HepG2 (cell line): ENCODE results near the gene EML2. TPM values are rescaled to one million over a fixed set of nuclear protein-coding genes. Genes with fewer than 3 reads are reported as not detected.

ENCODE experiments used
- BHLHE40 ChIP-seq: IDR thresholded peaks from 2 replicates; pipeline ENCODE4 v1.6.1; 2011; ENCODE audit warnings: low read length, improper control_type of control experiment
- CBX2 ChIP-seq, 2 experiments: fragments of 200-600 bp in 1 of 2; sonication (generic); formaldehyde crosslinking in 1 of 2; IDR thresholded peaks; 2 replicates each; pipeline versions ENCODE4 v1.7.0 to v1.8.1; 2018 to 2022; ENCODE audit warnings: low read depth in 2 of 2, low read length in 1 of 2, mild to moderate bottlenecking in 1 of 2, missing genetic modification reagents in 1 of 2
- DMAP1 ChIP-seq: IDR thresholded peaks from 2 replicates; pipeline ENCODE4 v1.6.1; 2016
- FOXA3 ChIP-seq: IDR thresholded peaks from 2 replicates; pipeline ENCODE4 v1.6.1; 2016; ENCODE audit warnings: missing genetic modification reagents, missing compliant biosample characterization
- FOXK1 ChIP-seq: sonication (generic); formaldehyde crosslinking; IDR thresholded peaks from 2 replicates; pipeline ENCODE4 v1.4.0; 2020; ENCODE audit warnings: low read depth, missing genetic modification reagents, borderline replicate concordance
- MAF1 ChIP-seq: sonication (generic); formaldehyde crosslinking; IDR thresholded peaks from 2 replicates; pipeline ENCODE4 v1.5.0; 2020; ENCODE audit warnings: missing genetic modification reagents, borderline replicate concordance
- MYC ChIP-seq: sonication (generic); formaldehyde crosslinking; IDR thresholded peaks from 2 replicates; pipeline ENCODE4 v1.9.0; 2021; ENCODE audit warnings: missing genetic modification reagents, borderline replicate concordance
- NBN ChIP-seq: fragments of 450-650 bp; conservative IDR thresholded peaks from 2 replicates; pipeline ENCODE4 v1.6.1; 2017
- NRL ChIP-seq: sonication (generic); formaldehyde crosslinking; IDR thresholded peaks from 2 replicates; pipeline ENCODE4 v1.5.0; 2020; ENCODE audit warnings: missing genetic modification reagents, mild to moderate bottlenecking, moderate library complexity, borderline replicate concordance
- YY1 ChIP-seq: IDR thresholded peaks from 2 replicates; pipeline ENCODE4 v1.6.1; 2011; ENCODE audit warnings: low read length, low read depth, moderate library complexity, mild to moderate bottlenecking; ENCODE audit not compliant: insufficient read depth, insufficient replicate concordance
- ZNF160 ChIP-seq: sonication (generic); formaldehyde crosslinking; IDR thresholded peaks from 2 replicates; pipeline ENCODE4 v1.8.0; 2022; ENCODE audit warnings: mild to moderate bottlenecking, inconsistent platforms, missing genetic modification reagents
- ZNF570 ChIP-seq: sonication (generic); formaldehyde crosslinking; IDR thresholded peaks from 2 replicates; pipeline ENCODE4 v1.4.0; 2020; ENCODE audit warnings: mild to moderate bottlenecking, missing genetic modification reagents, borderline replicate concordance
- ZNF652 ChIP-seq: IDR thresholded peaks from 2 replicates; pipeline ENCODE4 v1.6.1; 2016; ENCODE audit warnings: low read depth, borderline replicate concordance
- ZNF768 ChIP-seq: sonication (generic); formaldehyde crosslinking; IDR thresholded peaks from 2 replicates; pipeline ENCODE4 v1.4.0; 2020; ENCODE audit warnings: missing genetic modification reagents
- ZNF777 ChIP-seq: sonication (generic); formaldehyde crosslinking; IDR thresholded peaks from 2 replicates; pipeline ENCODE4 v1.4.0; 2020; ENCODE audit warnings: missing genetic modification reagents
- polyA plus RNA-seq, 8 experiments: library from polyadenylated mRNA; depleted of rRNA in 3 of 8; stranded (reverse) in 7 of 8; unstranded in 1 of 8; fragments of >200 nt; fragmentation: Illumina TruSeq in 4 of 8; extraction: Trizol in 4 of 8; gene quantifications; 2 replicates each; pipeline versions ENCODE4 v1.2.1 to v1.2.3, GENCODE V29; 2011 to 2016; ENCODE audit warnings: low read depth in 4 of 8, missing spikeins in 1 of 8, mixed read lengths in 1 of 8; ENCODE audit not compliant: insufficient read depth in 1 of 8
- total RNA-seq, 5 experiments: library from RNA; depleted of rRNA; stranded (reverse); fragments of >200 nt; fragmentation: Illumina TruSeq; extraction: Trizol; gene quantifications; 2 replicates each; pipeline ENCODE4 v1.2.3, GENCODE V29; 2016; ENCODE audit warnings: low read depth in 1 of 5
- TF ChIP-seq, protein P1 (sequence below): sonication (generic); formaldehyde crosslinking; IDR thresholded peaks from 2 replicates; pipeline ENCODE4 v1.5.0; 2020; ENCODE audit warnings: mild to moderate bottlenecking, missing genetic modification reagents, borderline replicate concordance
- TF ChIP-seq, protein P2 (sequence below): sonication (generic); formaldehyde crosslinking; IDR thresholded peaks from 2 replicates; pipeline ENCODE4 v1.5.1; 2020; ENCODE audit warnings: mild to moderate bottlenecking, missing genetic modification reagents, moderate library complexity
- TF ChIP-seq, protein P3 (sequence below), 2 experiments: sonication (generic) in 1 of 2; formaldehyde crosslinking in 1 of 2; IDR thresholded peaks; 2 replicates each; pipeline versions ENCODE4 v1.6.1 to v1.9.0; 2014 to 2022; ENCODE audit warnings: antibody characterized with exemption in 1 of 2, borderline replicate concordance in 1 of 2, inconsistent platforms in 1 of 2, low read depth in 1 of 2, missing genetic modification reagents in 1 of 2

EML2 gene
- total and polyA plus RNA-seq, 2 of the 13 experiments (the other 11 are each of a cell fraction or from before 2014, with no cell fraction given): 7.3 to 12.9 TPM

DNA sequence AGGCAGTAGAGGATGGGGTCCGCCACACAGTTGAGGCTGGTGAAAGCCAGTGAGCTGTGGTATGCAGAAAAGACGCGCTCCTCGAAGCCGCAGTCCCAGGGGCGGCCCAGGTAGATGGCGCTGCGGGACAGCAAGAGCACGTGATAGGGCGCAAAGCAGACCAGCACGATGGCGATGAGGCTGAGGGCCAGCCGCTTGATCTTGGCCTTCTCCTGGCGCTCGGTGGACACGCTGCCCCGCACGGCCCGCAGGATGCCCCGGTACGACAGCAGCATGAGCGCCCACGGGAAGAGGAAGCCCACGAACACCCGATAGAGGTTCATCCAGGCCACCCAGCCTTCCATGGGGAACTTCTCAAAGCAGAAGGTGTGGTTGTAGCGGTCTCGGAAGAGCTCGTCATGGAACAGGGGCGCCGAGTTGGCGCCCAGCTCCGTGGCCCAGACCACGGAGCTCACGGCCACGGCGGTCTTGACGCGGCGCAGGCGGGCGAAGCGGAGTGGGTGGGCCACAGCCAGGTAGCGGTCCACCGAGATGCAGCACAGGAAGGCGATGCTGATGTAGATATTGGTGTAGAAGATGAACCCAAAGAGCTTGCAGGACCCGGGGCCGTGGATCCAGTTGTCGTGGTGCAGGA, 48.1 kb downstream of the EML2 start (continued):
- TF ChIP-seq ZNF570 (CRISPR knock-in tag) (no peak), DMAP1 (peak; percentile 67), NBN (no peak), BHLHE40 (peak; percentile 85), ZNF652 (CRISPR knock-in tag) (0 out of 2 replicates have a peak, but pooled peaks have one; percentile 14), FOXK1 (0 out of 2 replicates have a peak, but pooled peaks have one; percentile 45), NRL (0 out of 2 replicates have a peak, but pooled peaks have one; percentile 27), MAF1 (CRISPR knock-in tag) (no peak; the same call in 1 of the 2 replicates), MYC (peak; percentile 86; the same call in 1 of the 2 replicates), ZNF768 (peak; percentile 73; the same call in 1 of the 2 replicates), YY1 (peak; percentile 41), CBX2 (IDR thresholded peaks at IDR 0.05; ENCODE audit: low read depth, low read length) (no peak), CBX2 (CRISPR knock-in tag; IDR thresholded peaks at IDR 0.05; ENCODE audit: low read depth) (no peak), FOXA3 (CRISPR knock-in tag) (peak; percentile 60), ZNF777 (CRISPR knock-in tag) (0 out of 2 replicates have a peak, but pooled peaks have one; percentile 26), ZNF160 (0 out of 2 replicates have a peak, but pooled peaks have one; percentile 79)
- TF ChIP-seq, protein P1, sequence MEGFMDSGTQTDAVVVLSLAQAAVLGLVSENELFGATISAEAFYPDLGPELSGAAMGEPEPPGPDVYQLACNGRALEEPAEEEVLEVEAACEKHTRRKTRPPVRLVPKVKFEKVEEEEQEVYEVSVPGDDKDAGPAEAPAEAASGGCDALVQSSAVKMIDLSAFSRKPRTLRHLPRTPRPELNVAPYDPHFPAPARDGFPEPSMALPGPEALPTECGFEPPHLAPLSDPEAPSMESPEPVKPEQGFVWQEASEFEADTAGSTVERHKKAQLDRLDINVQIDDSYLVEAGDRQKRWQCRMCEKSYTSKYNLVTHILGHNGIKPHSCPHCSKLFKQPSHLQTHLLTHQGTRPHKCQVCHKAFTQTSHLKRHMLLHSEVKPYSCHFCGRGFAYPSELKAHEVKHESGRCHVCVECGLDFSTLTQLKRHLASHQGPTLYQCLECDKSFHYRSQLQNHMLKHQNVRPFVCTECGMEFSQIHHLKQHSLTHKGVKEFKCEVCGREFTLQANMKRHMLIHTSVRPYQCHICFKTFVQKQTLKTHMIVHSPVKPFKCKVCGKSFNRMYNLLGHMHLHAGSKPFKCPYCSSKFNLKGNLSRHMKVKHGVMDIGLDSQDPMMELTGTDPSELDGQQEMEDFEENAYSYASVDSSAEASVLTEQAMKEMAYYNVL (CRISPR knock-in tag): no peak
- TF ChIP-seq, protein P2, sequence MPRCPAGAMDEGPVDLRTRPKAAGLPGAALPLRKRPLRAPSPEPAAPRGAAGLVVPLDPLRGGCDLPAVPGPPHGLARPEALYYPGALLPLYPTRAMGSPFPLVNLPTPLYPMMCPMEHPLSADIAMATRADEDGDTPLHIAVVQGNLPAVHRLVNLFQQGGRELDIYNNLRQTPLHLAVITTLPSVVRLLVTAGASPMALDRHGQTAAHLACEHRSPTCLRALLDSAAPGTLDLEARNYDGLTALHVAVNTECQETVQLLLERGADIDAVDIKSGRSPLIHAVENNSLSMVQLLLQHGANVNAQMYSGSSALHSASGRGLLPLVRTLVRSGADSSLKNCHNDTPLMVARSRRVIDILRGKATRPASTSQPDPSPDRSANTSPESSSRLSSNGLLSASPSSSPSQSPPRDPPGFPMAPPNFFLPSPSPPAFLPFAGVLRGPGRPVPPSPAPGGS (CRISPR knock-in tag): peak; percentile 67
- TF ChIP-seq, protein P3, sequence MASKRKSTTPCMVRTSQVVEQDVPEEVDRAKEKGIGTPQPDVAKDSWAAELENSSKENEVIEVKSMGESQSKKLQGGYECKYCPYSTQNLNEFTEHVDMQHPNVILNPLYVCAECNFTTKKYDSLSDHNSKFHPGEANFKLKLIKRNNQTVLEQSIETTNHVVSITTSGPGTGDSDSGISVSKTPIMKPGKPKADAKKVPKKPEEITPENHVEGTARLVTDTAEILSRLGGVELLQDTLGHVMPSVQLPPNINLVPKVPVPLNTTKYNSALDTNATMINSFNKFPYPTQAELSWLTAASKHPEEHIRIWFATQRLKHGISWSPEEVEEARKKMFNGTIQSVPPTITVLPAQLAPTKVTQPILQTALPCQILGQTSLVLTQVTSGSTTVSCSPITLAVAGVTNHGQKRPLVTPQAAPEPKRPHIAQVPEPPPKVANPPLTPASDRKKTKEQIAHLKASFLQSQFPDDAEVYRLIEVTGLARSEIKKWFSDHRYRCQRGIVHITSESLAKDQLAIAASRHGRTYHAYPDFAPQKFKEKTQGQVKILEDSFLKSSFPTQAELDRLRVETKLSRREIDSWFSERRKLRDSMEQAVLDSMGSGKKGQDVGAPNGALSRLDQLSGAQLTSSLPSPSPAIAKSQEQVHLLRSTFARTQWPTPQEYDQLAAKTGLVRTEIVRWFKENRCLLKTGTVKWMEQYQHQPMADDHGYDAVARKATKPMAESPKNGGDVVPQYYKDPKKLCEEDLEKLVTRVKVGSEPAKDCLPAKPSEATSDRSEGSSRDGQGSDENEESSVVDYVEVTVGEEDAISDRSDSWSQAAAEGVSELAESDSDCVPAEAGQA (IDR thresholded peaks at IDR 0.05; ENCODE audit: low read depth): peak; percentile 25; the same call in 1 of the 2 replicates
- TF ChIP-seq, protein P3 (CRISPR knock-in tag; IDR thresholded peaks at IDR 0.05; ENCODE audit: borderline replicate concordance): no peak
